NCI-H460 (cell line): ENCODE data around the gene USP54. TPM values are rescaled to one million over a fixed set of nuclear protein-coding genes. Genes with fewer than 3 reads are reported as not detected.
A peak's percentile ranks its signal among the peaks of the same experiment; 100 is the strongest.

Experiments
- DNase-seq: peaks from one replicate; pipeline ENCODE4 v3.0.0-alpha.2; 2016; ENCODE audit warnings: low read depth; ENCODE audit errors: extremely low read depth
- total RNA-seq: library from RNA; depleted of rRNA; stranded (reverse); fragments of >200 nt; shearing (Covaris generic); gene quantifications from 2 replicates; pipeline ENCODE4 v1.2.3, GENCODE V29; 2014

Gene USP54
- total RNA-seq, 1 experiment from 2014 or later, result 15.3 TPM

- DNase-seq, result no peak
These were observed 56.3 kb downstream of the USP54 start for GRCh38 chr10:73534857-73535256.

GRCh38 chr10:73529089-73529832 is 61.9 kb downstream of the USP54 start:
- peak; percentile 80 for DNase-seq

GRCh38 chr10:73522263-73522662 is 68.9 kb downstream of the USP54 start:
- no peak for DNase-seq

GRCh38 chr10:73519336-73519735 is 71.8 kb downstream of the USP54 start:
- no peak for DNase-seq

- no peak for DNase-seq
These were observed 73.8 kb downstream of the USP54 start for GRCh38 chr10:73517166-73517888.

- no peak for DNase-seq
These were observed 78.9 kb downstream of the USP54 start for GRCh38 chr10:73512207-73512743.

GRCh38 chr10:73509695-73510094 is 81.4 kb downstream of the USP54 start:
- DNase-seq, result no peak

- no peak for DNase-seq
These were observed 84.7 kb downstream of the USP54 start for GRCh38 chr10:73506491-73506890.

- no peak for DNase-seq
These were observed 85.1 kb downstream of the USP54 start for GRCh38 chr10:73506074-73506473.

- DNase-seq, result no peak
These were observed 88.1 kb downstream of the USP54 start for GRCh38 chr10:73503037-73503436.

GRCh38 chr10:73501651-73502050 is 89.5 kb downstream of the USP54 start:
- DNase-seq, result no peak

- DNase-seq, result no peak
These were observed 93.5 kb downstream of the USP54 start for GRCh38 chr10:73497623-73498022.

GRCh38 chr10:73495884-73496674 is 95.1 kb downstream of the USP54 start, which contains the start of gene PPP3CB:
PPP3CB (minus strand) TSS chr10:73496024; CDS start chr10:73495889, 135 bp downstream.
- DNase-seq, result peak; percentile 95

GRCh38 chr10:73495226-73495883 is 95.8 kb downstream of the USP54 start:
- DNase-seq, result peak; percentile 96

GRCh38 chr10:73494877-73495225 is 96.3 kb downstream of the USP54 start:
- no peak for DNase-seq

- no peak for DNase-seq
These were observed 96.9 kb downstream of the USP54 start for GRCh38 chr10:73494213-73494612.

GRCh38 chr10:73493781-73494180 is 97.4 kb downstream of the USP54 start:
- peak; percentile 86 for DNase-seq

- DNase-seq, result no peak
These were observed 104.5 kb downstream of the USP54 start for GRCh38 chr10:73486601-73487000.

GRCh38 chr10:73485320-73485719 is 105.8 kb downstream of the USP54 start:
- no peak for DNase-seq

GRCh38 chr10:73480158-73480557 is 111.0 kb downstream of the USP54 start:
- no peak for DNase-seq

- no peak for DNase-seq
These were observed 112.5 kb downstream of the USP54 start for GRCh38 chr10:73478636-73479035.
